K562 (cell line): ENCODE results near the gene SLC26A11. TPM values are rescaled to one million over a fixed set of nuclear protein-coding genes. Genes with fewer than 3 reads are reported as not detected.

ENCODE experiments used
- ATAC-seq: fragments of 200-7000 bp; cut with Tn5 transposase; 3 replicates; pipeline ENCODE4 v1.9.1; 2020; ENCODE audit warnings: moderate library complexity
- BruUV-seq: library from RNA; stranded (reverse); fragments of 400-500 nt; replicated peaks from 2 replicates; lab custom pipeline; 2021; lab: Mats Ljungman, UMichigan
- CTCF ChIA-PET: fragments of 300-600 bp; formaldehyde crosslinking; extraction: SDS; loops from one replicate; lab custom pipeline; 2021; ENCODE audit warnings: low intra/inter-chr PET ratio; lab: Yijun Ruan, JAX
- POLR2A ChIA-PET: fragments of 300-600, 350-650 bp; sonication (Branson Sonifier 250); formaldehyde crosslinking; extraction: SDS; loops from one replicate; lab custom pipeline; 2021; ENCODE audit warnings: antibody characterized with exemption, inconsistent platforms; lab: Yijun Ruan, JAX
- DNase-seq, 4 experiments: peaks; one replicate each; pipeline versions ENCODE4 v3.0.0 to v3.0.0-alpha.2; 2011 to 2018; ENCODE audit warnings: low spot score in 3 of 4, mixed read lengths in 3 of 4; ENCODE audit errors: extremely low read depth in 1 of 4
- FAIRE-seq: peaks from 2 replicates; lab custom pipeline; 2011; peaks lifted over from hg19 to GRCh38; lab: Jason Lieb, UNC
- H2AFZ ChIP-seq: 2 replicates; pipeline ENCODE4 v1.6.0; 2011; ENCODE audit warnings: low read depth, low read length, control low read depth, inconsistent platforms
- H3K27ac ChIP-seq: fragments of 200-600 bp; 3 replicates; pipeline ENCODE4 v1.8.0; 2011; ENCODE audit warnings: low read depth, mild to moderate bottlenecking, control low read depth, inconsistent platforms, low read length, moderate library complexity, mixed read lengths; ENCODE audit errors: extremely low read depth
- H3K27me3 ChIP-seq, 2 experiments: fragments of 300-600 bp in 1 of 2; 2 replicates in 1 of 2; 3 replicates in 1 of 2; pipeline versions ENCODE4 v1.6.0 to v1.8.0; 2011; ENCODE audit warnings: inconsistent platforms in 2 of 2, low read length in 2 of 2, mild to moderate bottlenecking in 1 of 2, mixed read lengths in 1 of 2, moderate library complexity in 1 of 2; ENCODE audit not compliant: control insufficient read depth in 2 of 2, insufficient read depth in 2 of 2
- H3K36me3 ChIP-seq: fragments of 300-600 bp; 3 replicates; pipeline ENCODE4 v1.8.0; 2011; ENCODE audit warnings: mild to moderate bottlenecking, low read length, inconsistent platforms; ENCODE audit not compliant: control insufficient read depth, insufficient read depth
- H3K4me1 ChIP-seq, 2 experiments: fragments of 200-600 bp in 1 of 2; replicated peaks in 1 of 2; 2 replicates in 1 of 2; 3 replicates in 1 of 2; pipeline versions ENCODE4 v1.5.1 to v1.8.0; 2011; ENCODE audit warnings: inconsistent platforms in 2 of 2, low read length in 2 of 2, mild to moderate bottlenecking in 1 of 2, mixed read lengths in 1 of 2, moderate library complexity in 1 of 2; ENCODE audit not compliant: control insufficient read depth in 2 of 2, insufficient read depth in 2 of 2
- H3K4me2 ChIP-seq: 2 replicates; pipeline ENCODE4 v1.6.1; 2011; ENCODE audit warnings: low read length, control low read depth, inconsistent platforms, mixed read lengths; ENCODE audit not compliant: insufficient read depth
- H3K4me3 ChIP-seq: fragments of 200-600 bp; sonication (generic), shearing (Covaris generic); 2 replicates; pipeline ENCODE4 v1.5.1; 2016; ENCODE audit warnings: control low read depth, inconsistent platforms
- H3K79me2 ChIP-seq: fragments of 200-600 bp; 3 replicates; pipeline ENCODE4 v1.8.0; 2011; ENCODE audit warnings: low read length, inconsistent platforms; ENCODE audit not compliant: control insufficient read depth, insufficient read depth
- H3K9ac ChIP-seq, 2 experiments: 2 replicates each; pipeline versions ENCODE4 v1.6.0 to v1.6.1; 2011; ENCODE audit warnings: low read depth in 2 of 2, low read length in 2 of 2, control low read depth in 1 of 2, inconsistent platforms in 1 of 2, mild to moderate bottlenecking in 1 of 2, mixed read lengths in 1 of 2; ENCODE audit not compliant: insufficient read depth in 1 of 2
- H3K9me1 ChIP-seq: one replicate; pipeline ENCODE4 v1.6.0; 2011; ENCODE audit warnings: inconsistent platforms, mild to moderate bottlenecking, low read length, moderate library complexity; ENCODE audit not compliant: control insufficient read depth, insufficient read depth
- H3K9me3 ChIP-seq: replicated peaks from 2 replicates; pipeline ENCODE4 v1.5.1; 2011; ENCODE audit warnings: low read depth, low read length, inconsistent platforms; ENCODE audit not compliant: control insufficient read depth, insufficient read depth
- H4K20me1 ChIP-seq: replicated peaks from 2 replicates; pipeline ENCODE4 v1.6.1; 2011; ENCODE audit warnings: low read length, inconsistent platforms, mixed read lengths; ENCODE audit not compliant: control insufficient read depth, insufficient read depth
- CBX2 ChIP-seq: fragments of 200-600 bp; sonication (generic); IDR thresholded peaks from one replicate; pipeline ENCODE4 v1.6.1; 2012; ENCODE audit warnings: mild to moderate bottlenecking, low read length, inconsistent platforms; ENCODE audit not compliant: insufficient read depth, poor library complexity, severe bottlenecking
- JUN ChIP-seq, 2 experiments: sonication (generic) in 1 of 2; formaldehyde crosslinking in 1 of 2; IDR thresholded peaks; 2 replicates each; pipeline versions ENCODE4 v1.6.1 to v1.8.0; 2012 to 2022; ENCODE audit warnings: borderline replicate concordance in 2 of 2, mild to moderate bottlenecking in 2 of 2, improper control_type of control experiment in 1 of 2, low read depth in 1 of 2, low read length in 1 of 2, missing genetic modification reagents in 1 of 2
- KDM5B ChIP-seq: fragments of 200-600 bp; sonication (generic); IDR thresholded peaks from 2 replicates; pipeline ENCODE4 v1.6.1; 2012; ENCODE audit warnings: low read depth, mild to moderate bottlenecking, moderate library complexity, low read length, control low read depth, inconsistent platforms; ENCODE audit not compliant: insufficient replicate concordance
- THRA ChIP-seq: fragments of 450-650 bp; IDR thresholded peaks from 2 replicates; pipeline ENCODE4 v1.6.1; 2017; ENCODE audit warnings: mild to moderate bottlenecking, moderate library complexity
- XRCC3 ChIP-seq: fragments of 450-650 bp; IDR thresholded peaks from 2 replicates; pipeline ENCODE4 v1.6.1; 2017; ENCODE audit warnings: mild to moderate bottlenecking, moderate library complexity
- YBX1 ChIP-seq: fragments of 450-650 bp; IDR thresholded peaks from 2 replicates; pipeline ENCODE4 v1.7.1; 2016; ENCODE audit warnings: mild to moderate bottlenecking
- WGBS: fragments of 100-300 bp; shearing (Covaris generic); methylation state at CpG from one replicate; pipeline ENCODE4 v1.1.6; 2016; ENCODE audit warnings: low coverage, mixed read lengths; ENCODE audit not compliant: insufficient coverage; ENCODE audit errors: missing lambda C conversion rate; 5-methylcytosine and 5-hydroxymethylcytosine counted together
- in situ Hi-C: fragments of 300-500 bp; cut with MboI; formaldehyde crosslinking; loops from 4 replicates; pipeline ENCODE4 v1.15.0; 2018; ENCODE audit warnings: inconsistent platforms, mixed read lengths
- intact Hi-C: fragments of 100-400 bp; cut with micrococcal nuclease; formaldehyde crosslinking; loops from 2 replicates; pipeline ENCODE4 v1.14.2; 2022
- polyA plus RNA-seq, 8 experiments: library from polyadenylated mRNA; depleted of rRNA in 4 of 8; stranded (reverse) in 5 of 8; unstranded in 3 of 8; fragments of >200 nt; fragmentation: Nextera tagmentation in 2 of 8; fragmentation: Illumina TruSeq in 1 of 8; extraction: Ambion mirVana in 2 of 8; extraction: Trizol in 1 of 8; gene quantifications; 2 replicates each; pipeline versions ENCODE4 v1.2.1 to v1.2.3, GENCODE V29; 2011 to 2014; ENCODE audit warnings: inconsistent platforms in 1 of 8, missing spikeins in 1 of 8
- total RNA-seq, 7 experiments: library from RNA; depleted of rRNA in 6 of 7; stranded (reverse); fragments of >200 nt in 6 of 7; fragmentation: Illumina TruSeq in 2 of 7; extraction: Trizol in 2 of 7; gene quantifications; 2 replicates each; pipeline versions ENCODE4 v1.2.1 to v1.2.3, GENCODE V29; 2011 to 2021; ENCODE audit warnings: low replicate concordance in 1 of 7
- TF ChIP-seq, protein P1 (sequence below): IDR thresholded peaks from 3 replicates; pipeline ENCODE4 v1.6.1; 2011; ENCODE audit warnings: borderline replicate concordance, mild to moderate bottlenecking, moderate library complexity; ENCODE audit not compliant: insufficient read length; ENCODE audit errors: extremely low read depth
- TF ChIP-seq, protein P2 (sequence below): fragments of 450-650 bp; IDR thresholded peaks from 2 replicates; pipeline ENCODE4 v1.6.1; 2018; ENCODE audit not compliant: partially characterized antibody

The SLC26A11 gene
- total and polyA plus RNA-seq, 9 of the 15 experiments (the other 6 are each of a cell fraction or from before 2014, with no cell fraction given): 0.06 to 3.1 (median 1.2) TPM; not detected in 1

GRCh38 chr17:80191865-80192661 lies 28.2 kb upstream of the SLC26A11 start:
- ATAC-seq (no peak), DNase-seq (no peak), FAIRE-seq (no peak)
- intact Hi-C loops: loop anchor here (5.0 kb wide), 1 partner anchor 110 kb away; no protein-coding TSS in a partner anchor
- H3K9me3 ChIP-seq: no peaks in the 10 kb centered on the region
- H3K27me3 ChIP-seq: peaks cover 68 to 90% of the 10 kb centered on the region in 2 experiments
- peaks cover 0 to 26% of the 10 kb centered on the region in 2 experiments; a peak in 3 of 5 replicates for H3K4me1 ChIP-seq
- H4K20me1 ChIP-seq: no peaks in the 10 kb centered on the region
- H3K9me1 ChIP-seq: no peaks in the 10 kb centered on the region
- no peak overlapping the region for H3K27ac ChIP-seq
- ChIA-PET CTCF (no interaction called here), POLR2A (interaction anchor here (0.7 to 1.3 kb wide), 5 partner anchors 11 to 353 kb away, joined by 3 to 5 read pairs (median 3); partner anchors contain the start of gene CBX4)
- H2AFZ ChIP-seq: no peak overlapping the region
- H3K9ac ChIP-seq: no peak overlapping the region; a peak in 1 of 4 replicates
- WGBS: 6% methylated on average over 29 of the region's 29 CpGs
- no peaks in the 10 kb centered on the region for H3K36me3 ChIP-seq
- BruUV-seq: no TSS peak
- H3K4me2 ChIP-seq: no peak overlapping the region
- H3K4me3 ChIP-seq: no peak overlapping the region
- H3K79me2 ChIP-seq: no peaks in the 10 kb centered on the region
- in situ Hi-C loops: loop anchor here (10.0 kb wide), 1 partner anchor 793 kb away; no protein-coding TSS in a partner anchor
- TF ChIP-seq, protein P1, sequence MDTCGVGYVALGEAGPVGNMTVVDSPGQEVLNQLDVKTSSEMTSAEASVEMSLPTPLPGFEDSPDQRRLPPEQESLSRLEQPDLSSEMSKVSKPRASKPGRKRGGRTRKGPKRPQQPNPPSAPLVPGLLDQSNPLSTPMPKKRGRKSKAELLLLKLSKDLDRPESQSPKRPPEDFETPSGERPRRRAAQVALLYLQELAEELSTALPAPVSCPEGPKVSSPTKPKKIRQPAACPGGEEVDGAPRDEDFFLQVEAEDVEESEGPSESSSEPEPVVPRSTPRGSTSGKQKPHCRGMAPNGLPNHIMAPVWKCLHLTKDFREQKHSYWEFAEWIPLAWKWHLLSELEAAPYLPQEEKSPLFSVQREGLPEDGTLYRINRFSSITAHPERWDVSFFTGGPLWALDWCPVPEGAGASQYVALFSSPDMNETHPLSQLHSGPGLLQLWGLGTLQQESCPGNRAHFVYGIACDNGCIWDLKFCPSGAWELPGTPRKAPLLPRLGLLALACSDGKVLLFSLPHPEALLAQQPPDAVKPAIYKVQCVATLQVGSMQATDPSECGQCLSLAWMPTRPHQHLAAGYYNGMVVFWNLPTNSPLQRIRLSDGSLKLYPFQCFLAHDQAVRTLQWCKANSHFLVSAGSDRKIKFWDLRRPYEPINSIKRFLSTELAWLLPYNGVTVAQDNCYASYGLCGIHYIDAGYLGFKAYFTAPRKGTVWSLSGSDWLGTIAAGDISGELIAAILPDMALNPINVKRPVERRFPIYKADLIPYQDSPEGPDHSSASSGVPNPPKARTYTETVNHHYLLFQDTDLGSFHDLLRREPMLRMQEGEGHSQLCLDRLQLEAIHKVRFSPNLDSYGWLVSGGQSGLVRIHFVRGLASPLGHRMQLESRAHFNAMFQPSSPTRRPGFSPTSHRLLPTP: no peak
- TF ChIP-seq CBX2 (no peak), YBX1 (no peak), JUN (IDR thresholded peaks at IDR 0.05; ENCODE audit: borderline replicate concordance, low read depth, low read length) (no peak), JUN (CRISPR knock-in tag; IDR thresholded peaks at IDR 0.05; ENCODE audit: borderline replicate concordance) (no peak), THRA (no peak), XRCC3 (no peak), KDM5B (no peak)
- TF ChIP-seq, protein P2, sequence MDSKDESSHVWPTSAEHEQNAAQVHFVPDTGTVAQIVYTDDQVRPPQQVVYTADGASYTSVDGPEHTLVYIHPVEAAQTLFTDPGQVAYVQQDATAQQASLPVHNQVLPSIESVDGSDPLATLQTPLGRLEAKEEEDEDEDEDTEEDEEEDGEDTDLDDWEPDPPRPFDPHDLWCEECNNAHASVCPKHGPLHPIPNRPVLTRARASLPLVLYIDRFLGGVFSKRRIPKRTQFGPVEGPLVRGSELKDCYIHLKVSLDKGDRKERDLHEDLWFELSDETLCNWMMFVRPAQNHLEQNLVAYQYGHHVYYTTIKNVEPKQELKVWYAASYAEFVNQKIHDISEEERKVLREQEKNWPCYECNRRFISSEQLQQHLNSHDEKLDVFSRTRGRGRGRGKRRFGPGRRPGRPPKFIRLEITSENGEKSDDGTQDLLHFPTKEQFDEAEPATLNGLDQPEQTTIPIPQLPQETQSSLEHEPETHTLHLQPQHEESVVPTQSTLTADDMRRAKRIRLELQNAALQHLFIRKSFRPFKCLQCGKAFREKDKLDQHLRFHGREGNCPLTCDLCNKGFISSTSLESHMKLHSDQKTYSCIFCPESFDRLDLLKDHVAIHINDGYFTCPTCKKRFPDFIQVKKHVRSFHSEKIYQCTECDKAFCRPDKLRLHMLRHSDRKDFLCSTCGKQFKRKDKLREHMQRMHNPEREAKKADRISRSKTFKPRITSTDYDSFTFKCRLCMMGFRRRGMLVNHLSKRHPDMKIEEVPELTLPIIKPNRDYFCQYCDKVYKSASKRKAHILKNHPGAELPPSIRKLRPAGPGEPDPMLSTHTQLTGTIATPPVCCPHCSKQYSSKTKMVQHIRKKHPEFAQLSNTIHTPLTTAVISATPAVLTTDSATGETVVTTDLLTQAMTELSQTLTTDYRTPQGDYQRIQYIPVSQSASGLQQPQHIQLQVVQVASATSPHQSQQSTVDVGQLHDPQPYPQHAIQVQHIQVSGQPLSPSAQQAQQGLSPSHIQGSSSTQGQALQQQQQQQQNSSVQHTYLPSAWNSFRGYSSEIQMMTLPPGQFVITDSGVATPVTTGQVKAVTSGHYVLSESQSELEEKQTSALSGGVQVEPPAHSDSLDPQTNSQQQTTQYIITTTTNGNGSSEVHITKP: no peak
